Stimulated activated CD8-positive, alpha-beta memory T cell treated with anti-CD3 and anti-CD28 coated beads, Interleukin-2, amount 100 ng/mL, for 48 hours (primary cell): Measurements from ENCODE around the gene CYP27A1.

Experiments
- DNase-seq, 2 donors: peaks; one replicate each; pipeline ENCODE4 v3.0.0-alpha.2; 2020; ENCODE audit warnings: low read depth in 2 of 2

Gene CYP27A1

GRCh38 chr2:218858671-218859555, 77.0 kb downstream of the CYP27A1 start:
- no peak for DNase-seq

GRCh38 chr2:218859556-218859987, 77.6 kb downstream of the CYP27A1 start, which contains the start of gene WNT6:
TSS of gene WNT6 (plus strand) at chr2:218859805. CDS start at chr2:218860038, 233 bp downstream.
- no peak for DNase-seq

GRCh38 chr2:218859988-218860831, 78.3 kb downstream of the CYP27A1 start:
- DNase-seq: no peak

GRCh38 chr2:218860950-218861381, 79.0 kb downstream of the CYP27A1 start:
- no peak for DNase-seq

GRCh38 chr2:218861645-218862318, 79.8 kb downstream of the CYP27A1 start:
- no peak for DNase-seq

- DNase-seq: no peak
These were observed 81.1 kb downstream of the CYP27A1 start for GRCh38 chr2:218863021-218863520.
